ENCODE results near the gene ITPRIPL1. TPM values are rescaled to one million over a fixed set of nuclear protein-coding genes. Genes with fewer than 3 reads are reported as not detected.

The ITPRIPL1 gene
- polyA plus RNA-seq, 1 donor, result 5.2 TPM

DNA sequence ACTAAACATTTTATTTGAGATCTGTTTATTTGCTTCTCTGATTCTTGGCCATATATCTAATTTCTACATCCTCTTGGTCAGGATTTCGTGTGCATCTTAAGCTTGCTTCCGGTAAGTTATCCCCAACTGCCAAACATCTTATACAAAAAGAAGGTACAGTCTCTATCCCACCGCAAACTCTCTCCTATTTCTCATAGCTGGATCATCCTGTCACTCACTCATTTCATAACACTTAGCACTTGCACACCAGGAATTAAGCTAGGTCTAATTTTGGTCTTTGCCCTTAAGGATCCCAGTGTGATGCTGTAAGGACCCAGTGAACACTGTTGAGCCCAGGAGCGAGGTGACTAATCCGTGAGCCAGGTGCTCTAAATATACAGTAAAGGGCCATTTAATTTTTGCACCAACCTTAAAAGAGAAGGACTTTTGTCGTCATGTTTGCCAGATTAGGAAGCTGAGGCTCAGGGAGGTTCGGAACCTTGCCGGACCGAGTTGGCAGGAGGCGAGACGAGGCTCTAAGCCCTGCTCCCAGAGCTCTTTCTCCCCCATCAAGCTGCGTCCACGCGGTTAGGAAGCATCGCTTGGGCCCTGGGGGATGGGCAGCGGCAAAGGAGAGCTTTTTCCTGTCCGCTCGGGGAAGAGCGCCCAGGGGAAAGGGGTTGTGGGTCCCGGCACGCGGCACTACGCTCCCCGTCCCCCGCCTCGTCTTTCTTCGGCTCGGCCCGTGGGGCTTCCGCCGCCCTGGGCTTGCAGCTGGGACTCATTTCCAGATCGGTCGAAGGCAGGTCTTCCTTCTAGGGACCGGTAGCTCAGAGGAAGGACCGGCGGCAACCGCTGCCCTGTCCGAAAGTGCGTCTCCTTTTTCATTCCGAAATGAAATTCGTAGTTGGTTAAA, 4.1 kb upstream of the ITPRIPL1 start:
- no peak for DNase-seq

GRCh38 chr2:96323849-96324248, 1.3 kb upstream of the ITPRIPL1 start:
- no peak for DNase-seq

GRCh38 chr2:96324721-96325040, 436 bp upstream of the ITPRIPL1 start:
- no peak for DNase-seq

GRCh38 chr2:96325884-96326255, 753 bp downstream of the ITPRIPL1 start:
- DNase-seq, result no peak

GRCh38 chr2:96326564-96326963, 1.4 kb downstream of the ITPRIPL1 start:
- DNase-seq, result no peak

- DNase-seq, result no peak
Observed at GRCh38 chr2:96326990-96327820, 2.1 kb downstream of the ITPRIPL1 start.

DNA sequence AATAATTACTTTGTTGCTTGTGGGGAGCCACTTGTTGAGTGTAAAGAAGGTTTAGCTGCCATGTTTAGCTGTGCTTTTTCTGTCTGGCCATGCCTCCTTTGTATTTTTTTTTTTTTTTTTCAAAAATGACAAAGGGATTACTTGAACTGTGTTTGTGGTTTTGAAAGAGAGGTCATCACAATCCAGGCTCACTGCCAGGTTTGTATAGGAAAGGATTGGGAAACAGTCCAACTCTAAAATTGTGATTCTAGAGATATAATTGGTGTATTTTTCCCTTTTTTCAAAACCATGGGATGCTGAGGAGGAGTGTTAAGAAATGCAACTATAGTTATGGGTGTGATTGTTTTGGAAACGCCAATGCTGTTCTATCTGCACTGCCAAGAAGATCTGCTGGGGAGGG, 4.3 kb downstream of the ITPRIPL1 start:
- DNase-seq, result no peak

DNA sequence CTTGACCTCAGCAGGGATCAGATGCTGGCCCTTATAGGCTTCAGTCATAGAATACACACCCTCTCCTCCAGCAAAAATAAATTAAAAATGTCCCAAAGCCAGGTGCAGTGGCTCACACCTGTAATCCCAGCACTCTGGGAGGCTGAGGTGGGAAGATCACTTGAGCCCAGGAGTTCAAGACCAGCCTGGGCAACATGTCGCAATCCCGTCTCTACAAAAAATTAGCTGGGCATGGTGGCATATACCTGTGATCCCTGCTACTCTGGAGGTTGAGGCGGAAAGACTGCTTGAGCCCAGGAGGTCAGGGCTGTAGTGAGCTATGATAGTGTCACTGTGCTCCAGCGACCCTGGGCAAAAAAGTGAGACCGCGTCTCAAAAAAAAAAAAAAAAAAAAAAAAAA, 4.8 kb downstream of the ITPRIPL1 start:
- no peak for DNase-seq

GRCh38 chr2:96330407-96330806, 5.3 kb downstream of the ITPRIPL1 start:
- DNase-seq, result no peak

DNA sequence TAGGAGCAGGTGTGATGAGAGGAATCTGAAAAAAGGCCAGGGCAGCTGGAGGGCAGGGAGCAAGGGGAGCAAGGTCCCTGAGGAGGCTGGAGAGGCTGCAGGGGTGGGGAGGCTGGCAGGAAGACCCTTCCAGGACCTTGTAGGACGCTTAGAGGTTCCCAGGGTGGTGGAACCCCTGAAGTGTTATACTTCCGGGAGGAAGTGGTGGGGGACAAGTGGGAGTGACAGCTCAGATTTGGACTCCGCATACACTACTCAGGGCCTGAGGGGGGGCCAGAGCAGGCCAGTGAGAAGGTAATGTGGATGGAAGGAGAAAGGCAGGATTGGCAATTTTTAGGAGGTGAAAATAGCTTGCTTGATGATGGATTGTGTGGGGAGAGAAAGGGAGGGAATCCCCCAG, 8.6 kb downstream of the ITPRIPL1 start:
- DNase-seq, result no peak

GRCh38 chr2:96336104-96336775, 11.1 kb downstream of the ITPRIPL1 start:
- DNase-seq, result no peak

DNA sequence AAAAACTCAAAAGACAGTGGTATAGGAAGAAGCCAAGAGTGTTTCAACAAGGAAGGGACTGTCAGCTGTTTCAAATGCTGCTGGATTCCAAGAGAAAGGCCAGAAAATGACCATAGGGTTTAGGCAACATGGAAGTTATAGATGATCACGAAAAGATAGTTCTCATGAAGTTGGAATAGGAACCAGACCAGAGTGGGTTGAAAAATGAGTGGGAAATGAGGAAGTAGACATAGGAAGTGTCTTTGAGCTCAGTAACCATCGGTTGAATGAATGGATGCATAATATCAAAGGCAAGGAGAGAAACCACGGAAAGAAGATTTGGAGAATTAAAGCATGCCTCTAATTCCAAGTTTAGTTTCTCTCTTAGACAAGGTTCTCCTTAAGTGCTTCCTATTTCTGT, 11.8 kb downstream of the ITPRIPL1 start:
- no peak for DNase-seq

DNA sequence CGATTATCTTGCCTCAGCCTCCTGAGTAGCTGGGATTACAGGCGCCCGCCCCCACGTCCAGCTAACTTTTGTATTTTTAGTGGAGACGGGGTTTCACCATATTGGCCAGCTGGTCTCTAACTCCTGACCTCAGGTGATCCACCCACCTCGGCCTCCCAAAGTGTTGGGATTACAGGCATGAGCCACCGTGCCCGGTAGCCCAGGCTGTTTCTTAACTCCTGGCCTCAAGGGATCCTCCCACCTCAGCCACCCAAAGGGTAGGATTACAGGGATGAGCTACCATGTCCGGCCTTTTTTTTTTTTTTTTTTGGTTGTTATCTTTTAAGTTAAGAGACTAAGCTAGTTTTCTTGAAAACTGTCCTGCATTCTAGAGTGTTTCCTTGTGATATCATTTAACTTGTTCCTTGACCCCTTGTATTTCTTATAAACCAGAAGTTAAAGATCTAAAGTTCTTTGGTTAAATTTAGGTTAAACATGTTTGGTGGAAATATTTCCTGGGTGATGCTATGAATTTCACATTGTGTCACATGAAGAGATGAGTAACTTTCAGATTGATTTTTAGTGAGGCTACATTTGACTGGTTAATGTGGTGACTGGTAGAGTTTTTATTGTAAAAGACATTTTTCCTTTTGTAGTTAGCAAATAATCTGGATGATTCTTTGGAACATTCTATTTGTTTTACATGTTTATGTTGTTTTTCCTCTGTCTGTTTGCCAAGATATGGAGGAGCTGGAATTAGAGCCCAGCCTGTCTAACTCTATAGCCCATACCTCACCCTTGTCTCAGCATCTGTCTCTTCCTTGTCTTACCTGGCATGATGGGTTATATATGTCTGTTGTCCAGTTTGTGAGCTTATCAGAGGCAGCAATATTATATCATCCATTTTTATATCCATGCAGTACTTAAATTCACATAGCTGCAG, 15.6 kb downstream of the ITPRIPL1 start:
- no peak for DNase-seq

DNA sequence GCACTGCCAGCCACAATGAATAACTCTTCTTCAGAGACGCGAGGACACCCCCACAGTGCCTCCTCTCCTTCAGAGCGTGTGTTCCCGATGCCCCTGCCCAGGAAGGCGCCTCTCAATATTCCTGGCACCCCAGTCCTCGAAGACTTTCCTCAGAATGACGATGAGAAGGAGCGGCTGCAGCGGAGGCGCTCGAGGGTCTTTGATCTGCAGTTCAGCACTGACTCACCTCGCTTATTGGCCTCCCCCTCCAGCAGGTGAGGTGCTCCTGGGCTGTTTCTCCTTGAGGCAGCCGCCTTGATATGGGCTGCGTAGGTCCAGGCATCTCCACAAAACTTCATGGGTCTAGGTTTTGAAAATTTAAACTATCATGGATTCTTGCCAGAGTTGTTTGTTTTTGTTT, 16.5 kb downstream of the ITPRIPL1 start:
- DNase-seq, result no peak

DNA sequence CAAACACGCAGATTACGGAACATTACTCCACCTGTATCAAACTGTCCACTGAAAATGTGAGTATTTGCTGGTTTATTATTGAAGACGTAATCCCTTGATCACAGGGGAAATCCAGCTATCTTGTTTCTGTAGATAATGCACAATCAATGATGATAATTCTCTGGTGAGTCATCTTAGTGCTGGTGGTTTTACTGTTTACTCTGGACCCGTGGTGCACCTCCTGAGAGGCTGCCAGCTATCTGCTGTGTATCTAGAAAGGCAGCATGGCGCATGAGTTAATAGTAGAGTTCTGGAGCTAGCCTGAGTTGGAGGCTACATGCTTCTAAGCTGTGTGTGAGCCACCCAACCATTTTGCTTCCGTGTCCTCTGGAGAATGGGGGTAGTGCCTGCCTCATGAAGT, 17.0 kb downstream of the ITPRIPL1 start:
- no peak for DNase-seq

DNA sequence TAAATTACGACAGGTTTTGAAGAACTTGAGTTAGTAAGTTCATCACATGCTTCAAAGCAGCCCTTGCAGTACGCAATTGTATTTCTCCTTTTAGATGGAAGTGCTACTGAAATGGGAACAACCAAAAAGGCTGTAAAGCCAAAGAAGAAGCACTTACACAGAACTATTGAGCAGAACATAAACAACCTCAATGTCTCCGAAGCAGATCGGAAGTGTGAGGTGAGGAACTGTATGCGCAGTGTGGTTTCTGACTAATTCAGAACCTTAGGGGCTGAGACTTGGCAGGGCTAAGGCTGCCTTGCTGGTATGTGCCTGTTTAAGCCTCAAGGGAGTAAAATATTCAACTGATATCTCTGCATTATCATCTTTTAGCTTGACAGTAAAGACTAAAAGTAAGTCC, 18.9 kb downstream of the ITPRIPL1 start:
- DNase-seq, result no peak

DNA sequence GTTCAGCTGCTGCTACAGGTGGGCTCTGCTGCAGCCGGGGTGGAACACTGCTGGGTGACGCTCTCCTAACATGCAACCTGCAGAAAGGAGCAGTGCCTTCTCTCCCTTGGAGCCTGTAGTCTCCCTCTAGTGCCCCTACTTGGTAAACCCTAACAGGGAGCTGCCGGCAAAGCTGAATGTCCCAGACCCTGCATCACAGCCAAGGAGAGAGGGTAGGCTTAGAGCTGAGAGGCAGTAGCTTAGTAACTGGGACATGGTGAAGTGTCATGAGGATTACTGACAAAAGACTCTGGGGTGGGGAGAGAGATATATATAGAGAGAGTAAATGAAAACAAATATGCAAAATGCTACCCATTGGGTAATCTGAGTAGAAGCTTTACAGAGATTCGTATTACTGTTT, 20.3 kb downstream of the ITPRIPL1 start:
- no peak for DNase-seq

DNA sequence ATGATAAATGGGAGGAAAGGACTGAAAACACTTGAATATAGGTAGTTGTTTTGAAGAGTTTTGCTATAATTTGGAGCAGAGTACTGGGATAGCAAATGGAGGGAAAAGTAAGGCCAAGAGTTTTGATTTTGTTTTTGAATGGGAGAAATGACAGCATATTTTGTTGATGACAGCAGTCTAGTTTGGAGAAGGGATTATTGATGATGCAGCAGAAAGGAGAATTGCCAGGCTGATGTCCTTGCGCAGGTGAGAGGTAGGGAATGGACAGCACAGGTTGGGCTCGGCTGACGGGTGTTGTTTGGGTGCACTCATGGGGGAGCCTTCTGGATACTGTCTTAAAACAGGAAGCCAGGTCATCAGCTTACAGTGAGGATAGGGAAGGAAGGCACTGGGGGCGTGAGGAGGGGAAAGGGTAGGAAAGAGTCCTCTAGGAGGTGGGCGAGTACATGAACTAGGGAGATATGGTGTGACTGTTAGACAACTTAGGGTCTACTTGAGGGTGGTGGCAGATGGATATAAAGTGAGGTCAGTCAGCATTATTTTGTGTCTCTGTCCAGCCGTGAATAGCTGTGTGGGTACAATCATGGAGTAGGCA, 20.8 kb downstream of the ITPRIPL1 start:
- no peak for DNase-seq

DNA sequence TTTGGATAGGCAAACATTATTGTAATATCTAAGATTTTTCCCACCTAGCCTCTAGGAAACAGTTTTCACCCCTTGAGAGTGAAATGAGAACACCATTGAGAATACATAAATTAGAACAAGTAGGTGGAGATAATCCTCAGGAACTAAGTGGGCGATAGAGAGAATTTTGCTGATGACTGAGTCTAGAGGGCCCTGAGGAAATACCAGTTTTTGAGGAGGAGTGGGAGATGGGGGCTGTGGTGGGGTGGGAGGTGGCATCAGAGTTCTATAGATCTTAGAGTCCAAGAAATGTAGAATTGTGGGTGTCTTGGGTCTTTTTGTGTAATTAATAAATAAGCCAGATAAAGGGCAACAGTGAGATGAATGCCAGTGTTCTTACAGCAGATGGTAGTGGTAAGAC, 22.3 kb downstream of the ITPRIPL1 start:
- DNase-seq, result no peak

GRCh38 chr2:96353032-96353561, 28.0 kb downstream of the ITPRIPL1 start:
- no peak for DNase-seq

DNA sequence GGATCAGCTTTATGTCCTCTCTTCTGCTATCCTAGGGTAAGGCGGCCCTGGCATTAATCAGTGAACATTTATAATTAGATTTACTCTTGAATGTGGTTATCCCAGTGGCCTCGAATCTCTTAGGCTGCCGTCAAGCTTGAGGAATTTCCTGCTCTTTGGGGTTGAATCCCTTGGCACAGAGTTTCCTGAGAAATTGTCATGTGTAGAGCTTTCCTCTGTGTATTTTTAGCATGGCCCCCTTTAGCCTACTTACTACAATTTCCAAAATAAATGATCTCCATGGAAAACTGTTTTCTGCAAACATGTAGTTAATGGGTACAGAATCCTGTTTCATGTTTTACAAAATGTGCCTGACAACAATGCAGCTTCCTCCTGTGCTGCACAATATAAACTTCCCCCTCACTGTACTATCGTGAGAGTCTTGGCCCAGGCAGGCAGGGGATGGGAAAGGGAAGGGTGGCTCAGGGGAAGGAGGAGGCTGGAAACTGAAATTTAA, 28.5 kb downstream of the ITPRIPL1 start:
- DNase-seq, result no peak

Data from left kidney (tissue), 2 donors.